ENCODE measurements around the gene PRMT9.

The PRMT9 gene

DNA sequence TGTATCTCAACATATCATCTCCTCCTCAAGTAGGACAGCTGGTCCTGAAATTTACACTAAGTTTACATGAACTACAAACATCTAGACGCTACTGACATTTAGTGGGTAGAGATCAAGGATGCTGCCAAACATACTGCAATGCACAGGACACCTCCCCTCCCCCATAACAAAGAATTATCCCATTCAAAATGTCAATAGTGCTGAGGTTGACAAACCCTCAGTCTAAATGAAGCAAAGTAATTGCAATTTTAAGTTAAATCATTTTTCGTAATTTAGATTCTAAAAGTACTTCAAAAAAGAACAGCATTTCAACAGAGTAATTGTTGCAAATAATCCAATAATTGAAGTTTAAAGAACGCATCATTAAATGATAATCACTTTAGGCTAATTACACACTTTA, 1.2 kb downstream of the PRMT9 start:
- DNase-seq (ENCODE audit: low read depth in 2 of 2, low spot score in 1 of 2) = no peak

DNA sequence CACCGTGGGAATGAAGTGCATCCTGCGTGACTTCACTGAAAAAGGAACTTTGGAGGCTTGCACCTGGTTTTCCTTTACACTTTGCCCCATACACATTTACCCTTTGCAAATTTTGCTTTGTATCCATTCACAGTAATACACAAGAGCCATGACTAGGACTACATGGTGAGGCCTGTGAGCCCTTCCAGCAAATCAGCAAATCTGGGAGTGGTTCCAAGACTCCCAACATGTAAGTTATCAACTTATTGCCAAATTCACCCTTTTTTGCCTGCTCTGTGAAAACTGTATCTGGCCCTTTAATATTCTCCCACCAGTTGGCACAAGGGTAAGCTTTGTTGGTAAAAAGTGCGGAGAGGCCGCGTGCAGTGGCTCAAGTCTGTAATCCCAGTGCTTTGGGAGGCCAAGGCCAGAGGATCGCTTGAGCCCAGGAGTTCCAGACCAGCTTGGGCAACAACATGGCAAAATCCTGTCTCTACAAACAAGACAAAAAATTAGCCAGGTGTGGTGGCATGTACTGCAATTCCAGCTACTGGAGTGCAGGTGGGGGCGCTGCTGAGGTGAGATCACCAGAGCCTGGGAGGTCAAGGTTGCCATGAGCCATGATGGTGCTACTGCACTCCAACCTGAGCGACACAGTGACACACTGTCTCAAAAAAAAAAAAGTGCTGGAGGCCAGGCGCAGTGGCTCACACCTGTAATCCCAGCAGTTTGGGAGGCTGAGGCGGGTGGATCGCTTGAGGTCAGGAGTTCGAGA, 5.0 kb downstream of the PRMT9 start:
- no peak for DNase-seq (ENCODE audit: low read depth in 2 of 2, low spot score in 1 of 2)

DNA sequence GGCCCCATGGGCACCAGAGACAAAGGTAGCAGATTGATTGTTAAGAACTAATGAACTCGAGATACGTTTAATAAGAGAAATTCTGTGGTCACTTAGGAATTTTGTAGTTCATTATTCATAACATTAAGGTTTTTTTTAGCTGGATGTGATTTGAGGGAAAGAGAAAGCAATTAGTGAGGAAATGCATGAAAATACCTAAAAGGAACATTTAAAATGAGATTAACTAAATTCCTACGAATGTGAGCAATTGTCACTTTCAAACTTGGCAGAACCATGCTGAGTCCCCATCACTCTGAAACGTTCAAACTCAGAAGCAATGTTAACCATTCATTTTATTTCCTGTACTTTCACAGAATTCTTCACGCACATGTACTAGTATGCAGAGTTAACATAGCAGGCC, 5.9 kb downstream of the PRMT9 start:
- DNase-seq (ENCODE audit: low read depth in 2 of 2, low spot score in 1 of 2) = no peak

DNA sequence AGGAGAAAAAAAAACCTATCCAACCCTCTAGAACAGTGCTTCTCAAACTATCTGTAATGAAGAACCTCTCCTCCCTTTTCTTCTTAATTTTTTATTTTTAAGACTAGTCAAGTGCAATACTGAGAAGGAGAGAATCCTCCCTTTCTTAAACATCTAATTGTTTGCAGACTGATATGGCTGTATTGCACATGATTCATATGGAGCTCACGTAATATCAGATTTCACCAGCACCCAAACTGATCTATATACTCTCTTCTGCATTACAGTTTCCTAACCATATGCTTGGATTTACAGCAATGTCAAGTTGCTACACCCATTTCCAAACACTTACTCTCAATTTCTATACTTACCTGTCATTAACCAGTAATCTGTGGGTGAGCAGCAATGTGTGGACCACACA, 9.5 kb downstream of the PRMT9 start:
- no peak for DNase-seq (ENCODE audit: low read depth in 2 of 2, low spot score in 1 of 2)

DNA sequence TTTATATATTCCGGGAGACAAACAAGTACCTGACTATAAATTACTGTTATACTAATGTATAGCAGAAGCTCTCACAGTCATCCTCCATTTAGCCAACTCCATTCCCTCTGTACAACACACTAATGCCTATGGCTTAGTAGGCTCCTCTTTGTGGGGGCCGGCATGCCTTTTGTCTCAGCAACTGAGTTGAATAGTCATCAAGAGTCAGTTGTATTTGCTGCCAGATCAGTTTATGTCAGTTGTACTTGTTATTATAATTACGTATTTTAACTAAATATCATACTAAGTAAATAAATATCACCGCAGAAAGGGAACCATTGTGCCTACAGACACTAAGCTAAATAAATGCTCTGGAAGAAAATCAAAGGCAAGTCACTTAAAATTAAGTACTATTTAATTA, 9.9 kb downstream of the PRMT9 start:
- no peak for DNase-seq (ENCODE audit: low read depth in 2 of 2, low spot score in 1 of 2)

DNA sequence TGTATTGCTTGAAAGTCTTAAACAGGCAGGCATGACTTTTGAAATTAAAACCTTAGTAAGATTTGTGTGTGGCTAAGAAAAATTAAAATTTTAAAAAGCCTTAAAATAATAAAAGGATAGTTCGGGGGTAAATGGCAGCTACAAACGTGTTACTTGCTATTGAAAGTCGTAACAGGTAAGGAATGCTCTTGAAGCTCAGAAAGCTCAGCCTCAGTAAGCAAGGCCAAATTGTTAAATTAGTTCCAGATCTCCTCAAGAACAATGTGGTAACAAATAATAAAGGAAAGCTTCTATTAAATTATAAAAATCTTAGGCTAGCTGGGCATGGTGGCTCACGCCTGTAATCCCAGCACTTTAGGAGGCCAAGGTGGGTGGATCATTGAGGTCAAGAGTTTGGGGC, 25.5 kb downstream of the PRMT9 start:
- no peak for DNase-seq (ENCODE audit: low read depth in 2 of 2, low spot score in 1 of 2)

DNA sequence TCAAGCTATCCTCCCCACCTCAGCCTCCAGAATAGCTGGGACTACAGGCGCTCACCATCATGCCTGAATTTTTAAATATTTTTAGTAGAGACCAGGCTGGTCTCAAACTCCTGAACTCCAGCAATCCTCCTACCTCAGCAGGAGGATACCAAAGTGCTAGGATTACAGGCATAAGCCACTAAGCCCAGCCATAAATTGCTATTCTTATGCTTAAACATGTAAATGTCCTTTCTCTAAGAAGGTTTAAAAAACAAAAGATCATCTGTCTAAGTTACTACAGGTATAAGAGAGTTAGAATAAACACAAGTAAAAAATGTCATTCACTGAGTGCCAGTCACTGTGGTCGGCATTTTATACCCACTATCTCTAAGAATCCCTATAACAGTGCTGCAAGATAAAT, 28.3 kb downstream of the PRMT9 start:
- DNase-seq (ENCODE audit: low read depth in 2 of 2, low spot score in 1 of 2) = no peak

DNA sequence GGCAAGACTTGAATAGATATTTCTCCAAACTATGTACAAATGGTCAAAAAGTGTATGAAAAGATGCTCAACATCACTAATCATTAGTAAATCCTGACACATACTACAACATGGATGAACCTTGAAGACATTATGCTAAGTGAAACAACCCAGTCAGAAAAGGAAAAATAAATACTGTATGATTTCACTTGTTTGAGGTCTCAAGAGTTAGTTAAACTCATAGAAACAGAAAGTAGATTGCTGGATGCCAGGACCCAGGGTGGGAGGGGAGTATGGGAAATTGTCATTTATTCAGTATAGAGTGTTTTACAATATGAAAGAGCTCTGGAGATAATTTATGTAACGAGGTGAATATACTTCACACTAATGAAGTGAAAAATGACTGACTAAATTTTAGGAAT, 32.4 kb downstream of the PRMT9 start:
- no peak for DNase-seq (ENCODE audit: low read depth in 2 of 2, low spot score in 1 of 2)

DNA sequence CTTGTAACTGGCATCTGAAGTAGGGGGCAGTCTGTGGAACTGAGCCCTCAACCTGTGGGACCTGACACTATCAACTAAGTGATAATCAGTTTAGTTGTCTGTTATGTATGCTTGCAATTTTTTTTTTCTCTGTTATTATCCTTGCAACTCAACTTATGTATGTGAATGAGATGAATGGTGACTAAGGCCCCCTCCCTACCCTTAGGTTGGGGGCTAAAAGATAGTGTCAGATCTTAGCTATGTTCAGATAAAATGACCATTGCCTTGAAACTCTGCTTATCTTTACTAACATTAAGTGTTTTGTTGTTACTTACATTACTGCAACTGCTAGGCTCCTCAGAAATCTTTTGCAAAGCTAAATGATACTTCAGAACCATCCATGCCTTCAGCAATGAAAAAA, 35.3 kb downstream of the PRMT9 start:
- DNase-seq (ENCODE audit: low read depth in 2 of 2, low spot score in 1 of 2) = no peak

DNA sequence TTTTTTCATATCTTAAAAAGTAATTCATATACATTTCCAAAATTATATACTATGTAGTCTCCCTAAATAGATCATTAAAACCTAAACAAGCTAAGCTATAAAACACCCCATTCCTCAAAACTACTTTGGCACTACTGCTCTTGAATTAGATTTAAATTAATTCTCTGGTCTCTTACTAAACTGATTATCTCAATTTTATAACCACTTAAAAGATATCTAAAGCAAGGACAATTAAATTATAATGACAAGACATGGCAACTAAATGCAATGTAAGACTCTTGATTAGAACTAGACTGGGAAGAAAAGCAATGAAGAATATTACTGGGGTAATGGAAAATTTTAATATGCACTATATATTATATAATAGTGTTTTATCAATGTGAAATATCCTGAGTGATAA, 38.9 kb downstream of the PRMT9 start:
- DNase-seq (ENCODE audit: low read depth in 2 of 2, low spot score in 1 of 2) = no peak

DNA sequence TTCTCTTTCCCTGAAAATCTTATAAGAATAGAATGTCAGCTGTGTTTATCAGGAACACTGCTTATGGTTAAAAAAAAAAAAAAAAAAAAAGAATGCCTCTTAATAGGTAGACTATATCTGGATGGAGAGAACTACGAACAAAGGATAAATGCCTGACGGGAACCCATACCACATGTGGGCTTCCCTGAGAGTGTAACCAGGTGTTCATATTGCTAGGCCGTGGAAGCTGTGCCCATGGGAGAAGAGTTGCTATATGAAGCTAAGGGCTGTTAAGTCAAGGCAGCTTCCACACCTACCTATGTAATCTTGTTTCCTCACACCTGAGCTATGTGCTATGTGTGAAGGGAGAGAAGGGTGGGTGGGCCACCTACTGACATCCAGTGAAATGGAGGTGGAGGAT, 39.5 kb downstream of the PRMT9 start:
- no peak for DNase-seq (ENCODE audit: low read depth in 2 of 2, low spot score in 1 of 2)

DNA sequence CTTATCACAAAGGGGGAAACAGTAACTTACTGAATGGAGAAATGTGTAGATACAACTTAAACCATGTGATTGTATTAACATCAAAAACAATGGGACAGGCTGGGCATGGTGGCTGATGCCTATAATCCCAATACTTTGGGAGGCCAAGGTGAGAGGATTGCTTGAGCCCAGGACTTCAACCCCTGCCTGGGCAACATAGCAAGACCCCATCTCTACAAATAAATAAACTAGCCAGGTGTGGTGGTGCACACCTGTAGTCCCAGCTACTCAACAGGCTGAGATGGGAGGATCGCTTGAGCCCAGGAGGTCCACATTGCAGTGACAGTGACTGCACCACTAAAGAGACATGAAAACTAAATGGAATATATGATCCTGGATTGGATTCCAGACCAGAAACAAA, 40.3 kb downstream of the PRMT9 start:
- no peak for DNase-seq (ENCODE audit: low read depth in 2 of 2, low spot score in 1 of 2)

DNA sequence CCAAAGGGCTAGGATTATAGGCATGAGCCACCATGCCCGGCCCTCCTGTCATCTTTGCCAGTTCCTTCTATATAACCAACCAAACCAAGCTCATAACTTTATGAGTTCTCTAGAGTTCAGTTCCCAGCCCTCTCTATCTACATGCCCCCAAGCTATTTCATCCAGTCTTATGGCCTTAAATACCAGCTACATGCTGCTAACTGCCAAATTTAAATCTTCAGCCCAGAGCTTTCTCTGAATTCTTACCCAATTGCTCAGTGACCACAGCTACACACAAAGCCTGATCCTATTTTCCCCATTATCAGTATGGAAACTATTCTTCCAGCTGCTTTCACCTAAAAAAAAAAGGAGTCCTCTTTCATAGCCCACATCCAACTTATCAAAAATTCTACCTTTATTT, 43.6 kb downstream of the PRMT9 start:
- no peak for DNase-seq (ENCODE audit: low read depth in 2 of 2, low spot score in 1 of 2)

DNA sequence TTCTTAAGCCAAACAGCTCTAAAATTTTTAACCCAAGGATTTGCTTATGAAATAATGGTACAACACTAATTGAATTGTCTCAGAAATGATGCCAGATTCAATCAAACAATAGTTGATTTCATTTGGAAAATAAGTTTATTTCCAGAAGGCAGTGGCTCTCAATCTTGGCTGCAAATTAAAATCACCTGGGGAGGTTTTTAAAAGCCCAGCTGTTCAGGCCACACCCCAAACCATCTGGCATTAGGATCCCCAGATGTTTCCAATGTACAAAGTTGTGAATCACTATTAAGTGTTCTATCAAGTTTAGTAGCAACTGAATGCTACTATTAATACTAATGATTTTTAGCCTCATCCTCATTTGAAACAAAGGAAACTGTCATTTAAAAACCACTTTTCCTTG, 44.6 kb downstream of the PRMT9 start:
- no peak for DNase-seq (ENCODE audit: low read depth in 2 of 2, low spot score in 1 of 2)

DNA sequence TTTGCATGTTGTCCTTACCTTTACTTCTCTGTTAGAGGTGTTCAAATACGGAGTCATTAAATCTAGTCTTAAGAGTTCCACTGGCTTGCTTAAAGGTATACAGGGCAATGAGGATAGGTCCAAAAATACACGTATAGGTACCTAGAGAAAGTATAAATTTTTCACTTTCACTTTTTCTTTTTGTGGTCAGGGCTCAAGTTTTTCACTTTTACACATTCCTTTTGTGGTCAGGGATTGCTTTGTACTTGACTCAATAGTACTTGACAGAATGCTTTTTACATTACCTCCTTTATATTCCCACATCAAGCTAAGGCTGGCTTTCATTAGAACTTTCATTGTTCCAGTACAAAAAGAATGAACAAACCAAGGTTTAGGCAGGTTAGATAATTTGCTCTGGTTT, 45.0 kb downstream of the PRMT9 start:
- no peak for DNase-seq (ENCODE audit: low read depth in 2 of 2, low spot score in 1 of 2)

DNA sequence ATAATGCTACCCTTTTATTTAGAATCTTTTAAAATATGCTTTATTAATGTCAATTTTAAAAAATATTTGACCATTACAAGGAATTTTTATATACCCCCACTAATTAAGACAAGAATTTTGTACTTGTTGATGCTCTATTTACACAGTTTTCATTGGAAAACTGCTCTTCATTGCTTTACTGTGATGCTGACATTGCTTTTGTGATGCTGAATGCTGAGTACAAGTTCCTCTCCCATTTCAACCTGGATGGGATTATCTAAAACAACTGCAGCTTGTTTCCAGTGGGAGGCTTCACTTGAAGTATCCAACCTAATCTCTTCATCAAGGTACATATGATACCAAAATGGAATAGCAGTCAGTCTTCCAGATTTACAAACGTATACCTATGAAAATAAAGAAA, 45.6 kb downstream of the PRMT9 start:
- DNase-seq (ENCODE audit: low read depth in 2 of 2, low spot score in 1 of 2) = no peak

DNA sequence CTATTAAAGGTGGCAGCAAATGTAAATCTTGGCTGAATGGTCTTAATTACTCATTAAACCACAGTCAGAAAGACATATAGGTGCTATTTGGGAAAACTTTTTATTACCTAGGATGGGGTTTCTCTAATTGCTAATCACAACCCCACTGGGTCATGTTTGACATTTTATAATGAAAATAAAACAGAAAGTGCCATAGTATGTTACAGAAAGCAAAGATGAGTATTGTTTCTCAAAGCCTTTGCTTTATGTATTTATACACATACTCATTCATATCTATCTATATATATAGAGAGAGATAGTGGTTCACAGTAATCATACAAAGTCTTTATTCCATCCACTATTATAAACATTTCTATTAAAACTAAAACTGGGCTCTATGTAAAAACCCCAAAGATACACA, 48.6 kb downstream of the PRMT9 start:
- DNase-seq (ENCODE audit: low read depth in 2 of 2, low spot score in 1 of 2) = no peak

DNA sequence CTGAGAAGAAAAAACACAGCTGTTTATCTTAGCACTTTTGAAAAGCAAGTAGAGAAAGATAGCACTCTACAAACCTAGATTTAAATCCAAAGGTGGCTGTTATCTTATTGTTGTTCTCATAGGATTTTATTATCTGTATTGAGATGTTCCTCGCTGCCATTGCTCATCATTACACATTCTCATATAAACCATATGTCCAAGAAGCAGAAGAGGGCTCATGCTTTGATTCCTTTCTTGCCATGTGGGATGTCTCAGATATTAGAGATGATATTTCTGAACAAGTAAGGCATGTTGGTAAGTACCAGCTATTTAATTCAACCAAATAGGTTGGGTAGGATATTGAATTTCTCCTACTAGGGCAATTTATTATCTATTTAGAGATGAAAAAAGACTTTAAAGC, 50.3 kb downstream of the PRMT9 start:
- DNase-seq (ENCODE audit: low read depth in 2 of 2, low spot score in 1 of 2) = no peak

DNA sequence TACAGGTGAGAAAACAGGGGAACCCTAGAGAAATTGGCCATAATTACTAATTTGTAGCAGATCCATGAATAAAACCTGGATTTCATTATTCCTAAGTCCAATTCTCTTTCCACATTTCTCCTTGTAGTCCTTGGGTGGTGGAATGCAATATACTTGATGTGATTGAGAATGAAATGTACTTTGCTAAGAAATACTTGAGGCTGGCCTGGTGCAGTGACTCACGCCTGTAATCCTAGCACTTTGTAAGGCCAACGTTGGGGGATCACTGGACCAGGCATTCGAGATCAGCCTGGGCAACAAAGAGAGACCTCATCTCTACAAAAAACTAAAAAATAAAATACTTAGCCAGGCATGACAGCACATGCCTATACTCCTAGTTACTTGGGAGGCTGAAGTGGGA, 50.9 kb downstream of the PRMT9 start:
- DNase-seq (ENCODE audit: low read depth in 2 of 2, low spot score in 1 of 2) = no peak

DNA sequence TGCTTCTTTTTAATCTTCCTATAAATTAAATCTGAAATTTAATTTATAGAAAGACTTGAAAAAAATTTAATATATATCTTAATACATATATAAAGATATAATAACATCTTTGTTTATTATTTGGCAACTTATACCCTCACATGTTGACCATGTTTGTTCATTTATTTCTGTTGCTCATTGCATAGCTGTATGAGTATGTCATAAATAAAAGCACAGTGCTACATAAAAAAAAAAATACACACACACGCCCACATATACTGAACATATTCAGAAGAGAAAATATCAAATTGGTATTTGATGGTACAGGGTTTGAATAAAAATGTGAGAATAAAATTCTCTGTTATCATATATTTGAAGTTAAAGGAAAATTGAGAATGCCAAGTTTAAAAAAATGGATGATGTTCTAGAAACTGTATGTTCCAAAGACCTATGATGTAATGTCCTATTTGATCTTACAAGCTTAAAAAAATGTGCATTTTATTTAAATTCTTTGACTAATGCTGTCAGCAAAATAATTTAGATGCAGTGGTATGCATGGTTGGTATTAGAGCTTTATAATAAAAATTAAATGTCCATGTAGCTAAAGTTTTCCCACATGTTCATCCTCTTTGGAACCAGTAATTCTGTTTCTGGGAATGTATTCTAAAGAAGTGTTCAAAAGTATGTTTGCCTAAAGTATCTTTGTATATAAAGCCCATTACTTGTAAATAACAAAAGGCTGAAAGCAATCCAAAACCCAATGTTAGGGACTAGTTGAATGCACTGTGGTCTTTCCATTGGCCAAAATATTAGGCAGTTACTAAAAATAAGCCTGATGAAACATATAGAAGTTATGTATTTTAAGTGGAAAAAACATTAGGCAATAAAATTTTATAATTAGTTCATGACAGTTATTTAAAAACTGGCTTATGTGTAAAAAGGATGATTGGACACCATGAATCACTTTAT, 53.9 kb downstream of the PRMT9 start:
- no peak for DNase-seq (ENCODE audit: low read depth in 2 of 2, low spot score in 1 of 2)

DNA sequence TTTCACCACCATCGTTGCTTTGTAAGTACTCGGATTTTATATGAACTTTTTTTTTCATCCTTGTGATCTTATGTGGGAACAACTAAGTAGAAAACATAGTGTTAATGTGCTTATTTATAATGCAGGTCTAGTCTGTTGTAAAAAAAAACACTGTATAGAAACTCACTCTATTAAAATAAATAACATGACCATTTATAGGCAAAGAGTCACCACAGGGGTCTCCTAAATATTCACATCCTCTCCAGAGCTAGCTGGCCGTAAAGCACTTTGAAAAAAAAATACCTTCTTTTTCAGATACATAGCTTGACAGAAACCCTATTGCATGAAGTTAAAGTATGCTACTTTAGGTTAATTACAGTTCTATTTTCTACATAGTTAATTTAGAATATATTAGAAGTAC, 55.5 kb downstream of the PRMT9 start:
- DNase-seq (ENCODE audit: low read depth in 2 of 2, low spot score in 1 of 2) = no peak

DNA sequence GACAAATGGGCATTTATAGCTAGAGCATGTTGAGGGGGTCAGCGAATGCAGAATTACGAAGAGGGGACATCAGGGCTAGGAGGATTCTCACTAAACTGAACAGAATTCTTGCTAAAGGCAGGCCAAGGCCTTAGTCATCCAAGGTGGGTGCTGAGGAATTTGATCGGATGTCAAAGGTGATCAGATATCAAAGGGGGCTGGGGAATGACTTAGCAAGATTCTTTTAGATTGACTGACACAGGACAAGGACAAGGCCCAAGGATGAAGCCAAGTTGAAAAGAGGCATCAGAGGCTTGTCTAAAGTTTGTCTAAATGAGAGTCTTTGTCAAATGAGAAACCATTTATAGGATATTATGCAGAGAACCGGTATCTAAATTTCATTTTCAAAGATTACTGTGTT, 57.1 kb downstream of the PRMT9 start:
- DNase-seq (ENCODE audit: low read depth in 2 of 2, low spot score in 1 of 2) = no peak

DNA sequence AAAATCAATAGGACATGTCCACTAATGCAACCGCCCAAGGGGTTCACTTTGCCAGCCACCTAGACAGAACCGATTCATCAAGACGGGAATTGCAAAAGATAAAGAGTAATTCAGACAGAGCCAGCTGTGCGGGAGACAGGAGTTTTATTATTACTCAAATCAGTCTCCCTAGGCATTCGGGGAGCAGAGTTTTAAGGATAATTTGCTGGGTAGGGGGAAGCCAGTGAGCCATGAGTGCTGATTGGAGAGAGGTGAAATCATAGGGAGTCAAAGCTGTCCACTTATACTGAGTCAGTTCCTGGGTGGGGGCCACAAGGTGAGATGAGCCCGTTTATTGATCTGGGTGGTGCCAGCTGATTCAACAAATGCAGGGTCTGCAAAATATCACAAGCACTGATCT, 58.2 kb downstream of the PRMT9 start:
- DNase-seq (ENCODE audit: low read depth in 2 of 2, low spot score in 1 of 2) = no peak

Data from stimulated activated CD8-positive, alpha-beta memory T cell treated with anti-CD3 and anti-CD28 coated beads, Interleukin-4, amount 100 ng/mL, for 4 hours (primary cell).